Measurements from ENCODE around the gene AUP1. TPM values are rescaled to one million over a fixed set of nuclear protein-coding genes. Genes with fewer than 3 reads are reported as not detected.

AUP1 gene
- total and polyA plus RNA-seq, 12 donors = 88.5 to 527 (median 113) TPM

DNA sequence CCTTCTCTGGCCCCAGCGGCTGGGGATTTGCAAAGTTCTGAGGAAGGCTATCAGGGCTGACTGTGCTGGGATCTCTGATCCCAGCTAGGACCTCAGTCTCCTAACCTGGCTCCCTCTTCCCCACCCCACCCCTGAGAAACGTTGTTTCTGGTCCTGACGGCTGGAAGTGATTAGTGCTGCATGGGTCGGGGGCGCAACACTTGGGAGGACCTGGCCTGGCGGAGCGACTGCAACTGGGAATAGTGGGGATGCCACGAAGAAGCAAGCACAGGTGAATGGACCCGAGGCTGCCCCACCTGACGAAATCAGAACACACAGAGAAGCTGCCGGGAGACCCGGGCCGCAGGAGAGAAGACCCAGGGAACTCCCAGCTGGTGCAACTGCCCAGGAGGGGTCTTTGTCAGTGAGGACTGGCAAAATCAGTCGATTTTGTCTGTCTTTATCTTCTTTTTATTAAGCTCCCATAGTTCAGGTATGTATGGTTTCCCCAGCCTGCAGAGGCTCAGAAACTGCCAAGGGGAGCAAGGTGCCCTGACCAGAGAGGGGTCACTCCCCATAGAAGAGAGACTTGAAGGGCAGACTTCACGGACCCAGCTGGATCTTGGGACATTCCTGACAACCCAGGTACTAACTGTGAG, 29.4 kb downstream of the AUP1 start:
- intact Hi-C loops (cut with DNase I) = no loop called here
- Histone ChIP-seq H3K27ac (no peak overlapping the region), H3K4me1 (replicated peaks in 1 of 2) (peaks cover 6 to 46% of the 10 kb centered on the region in 2 donors), H3K4me3 (no peak overlapping the region), H3K36me3 (replicated peaks in 1 of 2) (peaks cover 0 to 5% of the 10 kb centered on the region in 2 donors), H3K27me3 (peaks cover 39% of the 10 kb centered on the region), H3K9me3 (replicated peaks in 1 of 3) (no peaks in the 10 kb centered on the region)
- no peak for DNase-seq
- 48 to 56% (median 52%) methylated on average over 14 to 15 of the region's 15 CpGs for WGBS, 4 donors
- TF ChIP-seq, protein P1, sequence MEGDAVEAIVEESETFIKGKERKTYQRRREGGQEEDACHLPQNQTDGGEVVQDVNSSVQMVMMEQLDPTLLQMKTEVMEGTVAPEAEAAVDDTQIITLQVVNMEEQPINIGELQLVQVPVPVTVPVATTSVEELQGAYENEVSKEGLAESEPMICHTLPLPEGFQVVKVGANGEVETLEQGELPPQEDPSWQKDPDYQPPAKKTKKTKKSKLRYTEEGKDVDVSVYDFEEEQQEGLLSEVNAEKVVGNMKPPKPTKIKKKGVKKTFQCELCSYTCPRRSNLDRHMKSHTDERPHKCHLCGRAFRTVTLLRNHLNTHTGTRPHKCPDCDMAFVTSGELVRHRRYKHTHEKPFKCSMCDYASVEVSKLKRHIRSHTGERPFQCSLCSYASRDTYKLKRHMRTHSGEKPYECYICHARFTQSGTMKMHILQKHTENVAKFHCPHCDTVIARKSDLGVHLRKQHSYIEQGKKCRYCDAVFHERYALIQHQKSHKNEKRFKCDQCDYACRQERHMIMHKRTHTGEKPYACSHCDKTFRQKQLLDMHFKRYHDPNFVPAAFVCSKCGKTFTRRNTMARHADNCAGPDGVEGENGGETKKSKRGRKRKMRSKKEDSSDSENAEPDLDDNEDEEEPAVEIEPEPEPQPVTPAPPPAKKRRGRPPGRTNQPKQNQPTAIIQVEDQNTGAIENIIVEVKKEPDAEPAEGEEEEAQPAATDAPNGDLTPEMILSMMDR (IDR thresholded peaks at IDR 0.05) = no peak
- no peak for TF ChIP-seq POLR2A (IDR thresholded peaks at IDR 0.05)

DNA sequence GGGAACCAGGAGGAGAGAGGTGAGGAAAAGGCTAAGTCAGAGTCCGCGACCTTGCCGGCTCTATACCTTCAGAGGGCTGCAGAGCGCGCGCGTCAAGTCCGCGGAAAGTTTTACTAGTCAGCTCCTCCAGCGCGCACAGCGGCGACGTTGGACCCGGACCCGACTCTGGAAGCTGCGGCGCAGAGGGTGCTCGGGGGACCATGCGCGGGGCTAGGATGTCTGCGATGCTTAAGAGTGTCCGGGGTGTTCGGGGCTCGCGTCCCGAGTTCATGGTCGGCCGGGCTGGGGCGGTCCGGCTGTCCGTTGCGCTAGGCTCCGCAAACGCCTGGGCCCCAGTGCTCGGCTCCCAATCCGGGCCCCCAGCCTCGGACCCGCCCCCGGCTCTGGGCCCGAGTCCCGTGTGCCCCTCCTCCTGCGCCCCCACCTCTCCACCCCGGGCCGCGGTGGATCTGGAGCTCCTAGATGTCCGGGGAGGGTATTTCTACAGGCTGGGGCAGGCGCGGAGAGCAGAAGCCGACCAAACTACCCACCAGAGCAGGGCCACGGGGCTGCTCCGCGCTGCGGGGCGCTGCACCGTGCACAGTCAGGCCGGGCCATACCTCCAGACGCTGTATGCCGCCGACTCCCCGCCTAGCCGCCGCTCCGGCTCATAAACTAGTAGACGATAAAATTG, 30.1 kb downstream of the AUP1 start, which contains the start of gene LBX2:
Gene LBX2 (minus strand): TSS at position 337 of the 673 bp plus-strand sequence. CDS start 66 bp downstream, at position 271.
- Histone ChIP-seq H3K27me3 (peaks cover 39% of the 10 kb centered on the region), H3K9me3 (replicated peaks in 1 of 3) (no peaks in the 10 kb centered on the region), H3K27ac (no peak within 1 kb of the TSS), H3K4me1 (replicated peaks in 1 of 2) (peaks cover 6 to 42% of the 10 kb centered on the region in 2 donors), H3K4me3 (peak within 1 kb of the TSS in 1 of 4 donors; percentile 39), H3K36me3 (replicated peaks in 1 of 2) (no peaks in the 10 kb centered on the region)
- 5 to 14% (median 7%) methylated on average over 8 to 65 of the region's 65 CpGs for WGBS, 4 donors
- no peak for TF ChIP-seq POLR2A (IDR thresholded peaks at IDR 0.05)
- TF ChIP-seq, protein P1 (IDR thresholded peaks at IDR 0.05) = no peak
- intact Hi-C loops (cut with DNase I) = no loop called here
- DNase-seq = no peak

DNA sequence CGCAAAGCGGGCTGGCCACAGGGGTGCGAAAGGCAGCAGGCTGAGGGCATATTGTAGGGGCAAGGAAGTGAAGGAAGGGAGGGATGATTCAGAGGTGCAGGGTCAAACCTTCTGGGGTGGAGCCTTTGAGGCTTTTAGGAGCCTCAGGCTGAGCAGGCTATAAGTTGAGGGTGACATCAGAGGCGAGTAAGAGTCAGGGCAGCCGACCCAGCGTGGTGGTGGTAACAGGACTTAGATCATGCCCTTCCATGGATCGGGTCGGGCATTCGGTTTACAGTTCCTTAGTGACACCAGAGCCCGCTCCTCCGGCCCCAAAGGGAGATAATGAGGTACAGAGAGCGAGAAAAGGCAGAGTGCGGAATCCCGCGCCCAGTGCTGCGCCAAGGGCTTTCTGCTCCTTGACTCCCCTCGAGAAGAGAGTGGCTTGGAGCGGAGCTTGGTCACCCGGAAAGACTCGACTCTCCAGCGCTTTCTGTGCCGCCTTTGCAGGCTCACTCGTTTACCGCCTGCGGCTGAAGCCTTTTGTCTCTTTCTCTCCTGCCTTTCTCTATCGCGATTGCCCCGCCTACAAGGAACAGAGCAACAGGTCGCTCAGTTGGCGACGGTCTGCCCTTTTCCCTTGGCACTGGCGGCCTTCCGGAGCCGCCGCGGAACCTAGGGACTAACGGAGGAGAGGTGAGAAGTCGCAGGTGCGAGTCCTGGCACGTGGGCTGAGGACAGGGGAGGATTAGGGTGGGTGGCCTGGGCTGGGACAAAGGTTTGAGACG, 30.8 kb downstream of the AUP1 start:
- TF ChIP-seq POLR2A (IDR thresholded peaks at IDR 0.05) = no peak
- no peak for DNase-seq
- Histone ChIP-seq H3K9me3 (replicated peaks in 1 of 3) (no peaks in the 10 kb centered on the region), H3K4me3 (peak overlapping the region in 1 of 4 donors; percentile 39), H3K36me3 (replicated peaks in 1 of 2) (peaks cover 0 to 4% of the 10 kb centered on the region in 2 donors), H3K4me1 (replicated peaks in 1 of 2) (peaks cover 6 to 34% of the 10 kb centered on the region in 2 donors), H3K27ac (no peak overlapping the region), H3K27me3 (peaks cover 39% of the 10 kb centered on the region)
- intact Hi-C loops (cut with DNase I) = no loop called here
- 2 to 4% (median 4%) methylated on average over 32 to 41 of the region's 41 CpGs for WGBS, 4 donors

DNA sequence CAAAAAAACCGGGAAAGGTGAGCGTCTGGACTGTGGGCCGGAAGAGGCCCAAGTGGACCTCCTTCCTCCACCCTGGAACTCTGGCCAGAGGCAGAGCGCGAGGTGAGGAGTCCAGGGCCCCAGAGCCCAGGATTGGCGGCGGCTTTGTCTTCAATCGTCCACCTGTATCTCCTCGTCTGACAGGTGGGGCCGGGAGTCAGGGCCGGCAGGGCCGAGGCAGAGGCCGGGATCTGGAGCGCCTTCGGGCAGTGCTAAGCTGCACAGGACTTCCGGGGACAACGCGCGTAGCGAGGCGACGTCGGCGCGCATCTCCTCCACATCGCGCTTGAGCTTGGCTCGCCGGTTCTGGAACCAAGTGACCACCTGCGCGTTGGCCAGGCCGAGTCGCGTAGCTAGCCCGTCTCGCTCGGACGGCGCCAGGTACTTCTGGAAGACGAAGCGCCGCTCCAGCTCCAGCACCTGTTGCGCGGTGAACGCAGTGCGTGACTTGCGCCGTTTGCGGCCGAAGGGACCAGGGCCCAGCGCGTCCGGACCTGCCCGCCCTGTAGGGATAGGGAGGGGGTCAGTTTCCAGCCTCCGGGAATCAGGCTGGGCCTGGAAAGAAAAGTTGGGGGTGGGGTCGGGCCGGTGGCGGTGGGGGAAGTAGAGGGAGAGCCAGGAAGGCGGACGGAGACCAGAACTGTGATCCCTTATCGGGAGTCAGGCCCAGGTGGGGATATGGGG, 31.6 kb downstream of the AUP1 start:
- no peak overlapping the region for H3K27ac ChIP-seq
- no peak for TF ChIP-seq POLR2A (IDR thresholded peaks at IDR 0.05)
- TF ChIP-seq, protein P1 (IDR thresholded peaks at IDR 0.05) = no peak
- H3K4me1 ChIP-seq (replicated peaks in 1 of 2) = peaks cover 6 to 30% of the 10 kb centered on the region in 2 donors
- H3K9me3 ChIP-seq (replicated peaks in 1 of 3) = no peaks in the 10 kb centered on the region
- H3K27me3 ChIP-seq = peaks cover 39% of the 10 kb centered on the region
- H3K4me3 ChIP-seq = peak overlapping the region in 1 of 4 donors; percentile 39
- WGBS, 4 donors = 2 to 11% (median 3%) methylated on average over 14 to 61 of the region's 61 CpGs
- peaks cover 0 to 11% of the 10 kb centered on the region in 2 donors for H3K36me3 ChIP-seq (replicated peaks in 1 of 2)
- DNase-seq = no peak
- intact Hi-C loops (cut with DNase I) = no loop called here
